GM21360 (cell line): Measurements from ENCODE around the gene SMC5.
"Not testable (repeated sequence)": the region's sequence is repeated elsewhere in the genome, so short reads cannot be mapped to it uniquely, and the experiment has no call there.

Experiments used
- ATAC-seq: cut with Tn5 transposase; IDR thresholded peaks from one replicate; pipeline ENCODE4 v1.9.1; 2021; ENCODE audit warnings: mild to moderate bottlenecking, moderate library complexity; ENCODE audit not compliant: unreplicated experiment

SMC5 gene

DNA sequence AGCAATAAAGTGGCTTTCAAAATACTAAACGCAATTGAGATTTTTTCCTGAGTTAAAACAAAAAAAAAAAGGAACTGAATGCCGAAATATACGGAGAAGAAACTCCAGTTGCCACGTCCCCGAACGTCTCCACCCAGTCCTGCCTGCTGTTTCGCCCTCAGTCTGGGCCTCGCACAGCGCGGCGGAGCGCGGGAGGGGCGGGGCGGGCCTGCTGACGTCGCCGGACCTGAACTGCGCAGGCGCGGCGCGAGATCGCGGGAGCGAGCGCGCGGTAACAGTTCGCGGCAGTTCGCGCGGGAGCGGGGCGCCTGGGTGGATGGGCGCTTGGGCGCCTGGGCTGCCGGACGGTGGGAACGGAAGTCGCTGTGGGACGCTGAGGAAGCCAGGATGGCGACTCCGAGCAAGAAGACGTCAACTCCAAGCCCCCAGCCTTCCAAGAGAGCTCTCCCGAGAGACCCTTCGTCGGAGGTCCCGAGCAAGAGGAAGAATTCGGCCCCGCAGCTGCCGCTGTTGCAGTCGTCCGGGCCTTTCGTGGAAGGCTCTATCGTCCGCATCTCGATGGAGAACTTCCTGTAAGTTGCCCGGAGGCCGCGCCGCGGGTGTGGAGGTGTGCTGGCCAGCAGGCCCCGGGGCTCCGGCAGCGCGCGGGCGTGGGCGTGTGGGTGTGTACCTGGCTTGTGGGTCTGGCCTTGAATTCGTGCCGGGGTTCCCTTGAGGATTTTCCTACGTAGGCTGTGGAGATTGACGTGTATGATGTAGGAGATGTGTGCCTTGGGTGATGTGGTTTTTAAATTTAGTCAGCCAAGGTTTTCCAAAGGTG lies at the start of gene SMC5:
SMC5 (plus strand) TSS at position 287 of the 820 bp plus-strand sequence; CDS start at position 388, 101 bp downstream.
- ATAC-seq, result peak; percentile 77

DNA sequence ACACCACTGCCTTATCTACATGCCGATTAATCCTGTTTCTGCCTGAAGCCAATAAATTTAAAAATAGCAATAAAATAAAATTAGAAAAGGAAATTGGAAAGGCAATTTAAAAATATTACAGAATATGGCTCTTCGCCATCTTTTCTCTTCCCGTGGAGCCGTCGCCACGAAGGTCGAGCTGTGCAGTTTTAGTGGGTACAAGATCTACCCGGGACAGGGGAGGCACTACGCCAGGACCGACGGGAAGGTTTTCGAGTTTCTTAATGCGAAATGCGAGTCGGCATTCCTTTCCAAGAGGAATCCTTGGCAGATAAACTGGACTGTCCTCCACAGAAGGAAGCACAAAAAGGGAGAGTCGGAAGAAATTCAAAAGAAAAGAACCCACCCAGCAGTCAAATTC lies 41.7 kb upstream of the SMC5 start:
- ATAC-seq, result no peak

DNA sequence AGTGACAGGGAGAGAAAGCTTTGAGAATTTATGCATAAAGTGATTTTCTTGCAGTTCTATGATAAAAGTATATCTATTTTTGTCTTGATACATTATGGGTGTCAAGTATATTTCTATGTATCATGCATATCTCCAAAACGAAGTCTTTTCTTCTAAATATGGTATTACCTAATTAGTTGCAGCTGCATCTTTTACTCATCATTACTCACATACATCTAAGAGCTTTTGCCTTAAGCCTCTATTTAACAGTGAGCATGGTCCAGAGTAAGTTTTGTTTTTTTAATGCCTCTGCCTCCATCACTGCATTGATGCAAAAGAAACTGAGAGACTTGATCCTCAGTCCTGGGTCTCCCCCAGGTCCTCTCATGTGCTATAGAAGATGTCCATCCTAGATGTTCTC lies 40.0 kb upstream of the SMC5 start:
- no peak for ATAC-seq

DNA sequence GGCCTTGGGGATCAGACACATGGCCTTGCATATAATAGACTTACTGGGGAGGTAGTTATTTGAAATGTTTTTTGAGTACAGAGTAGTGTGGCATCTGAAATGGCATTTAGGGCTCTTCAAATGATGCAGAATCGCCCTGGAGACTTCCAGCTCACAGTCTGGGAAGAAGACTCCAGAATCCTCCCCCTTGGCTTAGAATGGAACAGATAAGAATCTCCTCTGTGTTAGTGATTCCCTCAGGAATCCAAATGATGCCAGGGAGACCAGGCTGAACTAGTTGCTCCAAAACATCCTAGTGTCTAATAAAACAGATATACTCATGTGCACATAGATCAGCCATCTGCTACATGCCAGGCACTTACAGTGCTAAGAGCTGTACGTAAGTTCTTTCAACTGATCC lies 38.6 kb upstream of the SMC5 start:
- ATAC-seq, result no peak

DNA sequence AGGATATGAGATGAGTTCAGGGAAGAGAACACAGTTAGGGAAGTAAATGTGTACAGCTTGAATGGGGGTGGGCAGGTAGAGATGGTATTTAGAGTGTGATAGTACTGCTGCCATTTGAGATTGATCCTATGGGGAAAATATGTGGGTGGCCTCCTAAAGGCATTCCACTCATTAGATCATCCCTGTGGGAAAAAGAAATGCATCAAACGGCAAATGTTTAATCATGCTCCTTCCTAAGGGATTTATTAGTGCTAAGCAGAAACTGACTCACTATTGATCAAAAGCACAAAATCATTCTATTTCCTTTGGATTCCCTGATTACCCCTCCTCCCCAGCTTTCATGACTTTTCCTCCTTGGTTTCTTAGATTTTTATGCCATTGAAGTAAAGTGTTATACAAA lies 36.4 kb upstream of the SMC5 start:
- no peak for ATAC-seq

DNA sequence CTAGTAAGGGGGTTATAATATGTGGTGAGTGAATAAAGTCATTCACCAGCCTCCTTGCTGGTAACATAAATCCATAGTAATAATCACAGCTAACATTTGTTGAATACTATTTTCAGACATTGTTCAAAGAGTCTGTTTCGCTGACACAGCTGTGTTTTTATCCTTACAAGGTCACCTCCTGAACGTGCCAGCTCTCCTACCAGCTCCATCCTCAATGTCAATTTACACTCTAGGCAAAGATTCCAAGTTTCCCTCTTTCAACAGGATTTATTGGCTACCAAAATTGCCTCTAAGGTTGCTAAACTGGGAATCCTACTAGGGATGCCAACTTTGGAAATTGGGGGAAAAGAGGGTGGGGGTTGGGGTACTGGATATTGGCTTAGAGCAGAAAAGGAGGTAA lies 30.7 kb upstream of the SMC5 start:
- no peak for ATAC-seq

DNA sequence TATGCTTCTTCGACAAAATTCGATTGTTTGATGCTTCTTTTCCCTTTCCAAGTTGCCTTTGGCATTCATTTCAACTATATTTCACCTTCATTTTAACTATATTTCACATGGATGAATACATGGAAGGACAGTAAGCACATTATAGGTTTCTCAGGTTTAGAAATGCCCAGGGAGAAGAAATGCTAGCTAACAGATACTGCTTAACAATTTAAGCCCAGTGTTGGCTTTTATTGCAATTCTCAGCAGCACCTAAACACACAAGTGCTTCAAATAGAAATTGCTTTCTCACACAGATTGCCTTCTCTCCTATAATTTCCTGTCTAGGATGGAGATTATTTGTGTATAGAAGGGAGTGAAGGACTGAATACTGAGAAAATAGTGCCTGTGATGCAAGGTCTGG lies 30.2 kb upstream of the SMC5 start:
- no peak for ATAC-seq

DNA sequence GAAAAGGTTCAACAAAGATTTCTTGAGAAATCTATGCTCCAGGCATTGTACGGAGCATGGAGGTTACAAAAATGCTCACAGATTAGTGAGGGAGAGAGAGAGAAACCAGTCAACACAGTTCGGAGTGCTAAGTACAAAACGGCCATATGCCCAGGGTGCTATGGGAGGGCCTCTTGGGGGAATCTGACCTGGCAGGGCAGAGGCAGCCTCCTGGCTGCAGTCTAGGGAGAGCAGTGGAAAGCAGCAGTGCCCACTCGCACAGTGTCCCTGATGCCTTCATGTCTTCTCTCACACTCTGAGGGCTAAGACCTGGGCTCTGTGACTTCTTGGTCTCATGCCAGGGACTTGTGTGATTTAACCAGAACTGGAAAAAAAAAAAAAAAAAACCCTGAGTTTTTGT lies 29.8 kb upstream of the SMC5 start:
- no peak for ATAC-seq

DNA sequence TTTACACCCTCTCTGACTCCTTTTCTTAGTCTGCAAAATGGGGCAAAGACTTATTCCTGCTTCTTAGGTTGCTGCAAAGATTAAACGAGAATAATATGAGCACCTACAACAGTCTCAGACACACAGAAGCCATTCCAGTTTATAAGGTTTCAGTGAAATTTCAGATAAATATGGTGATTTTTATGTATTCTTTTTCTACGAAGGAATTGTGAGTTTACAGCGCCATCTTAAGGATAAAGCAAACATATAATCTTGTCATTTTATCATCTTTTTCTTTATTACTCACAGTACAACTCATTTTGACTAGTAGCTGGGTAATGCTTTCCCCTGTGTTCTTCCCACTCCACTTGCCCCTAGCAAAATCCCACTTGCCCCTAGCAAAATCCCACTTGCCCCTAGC lies 29.2 kb upstream of the SMC5 start:
- no peak for ATAC-seq

DNA sequence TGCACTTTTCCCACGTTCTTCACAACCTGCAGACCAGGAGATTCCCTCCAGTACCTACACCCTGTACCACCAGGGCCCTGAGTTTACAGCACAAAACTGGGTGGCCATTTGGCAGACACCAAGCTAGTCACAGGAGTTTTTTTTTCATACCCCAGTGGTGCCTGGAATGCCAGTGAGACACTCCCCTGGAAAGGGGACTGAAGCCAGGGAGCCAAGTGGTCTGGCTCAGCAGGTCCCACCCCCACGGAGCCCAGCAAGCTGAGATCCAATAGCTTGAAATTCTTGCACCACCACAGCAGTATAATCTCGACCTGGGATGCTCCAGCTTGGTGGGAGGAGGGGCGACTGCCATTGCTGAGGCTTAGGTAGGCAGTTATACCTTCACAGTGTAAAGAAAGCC lies 26.3 kb upstream of the SMC5 start:
- ATAC-seq, result no peak

DNA sequence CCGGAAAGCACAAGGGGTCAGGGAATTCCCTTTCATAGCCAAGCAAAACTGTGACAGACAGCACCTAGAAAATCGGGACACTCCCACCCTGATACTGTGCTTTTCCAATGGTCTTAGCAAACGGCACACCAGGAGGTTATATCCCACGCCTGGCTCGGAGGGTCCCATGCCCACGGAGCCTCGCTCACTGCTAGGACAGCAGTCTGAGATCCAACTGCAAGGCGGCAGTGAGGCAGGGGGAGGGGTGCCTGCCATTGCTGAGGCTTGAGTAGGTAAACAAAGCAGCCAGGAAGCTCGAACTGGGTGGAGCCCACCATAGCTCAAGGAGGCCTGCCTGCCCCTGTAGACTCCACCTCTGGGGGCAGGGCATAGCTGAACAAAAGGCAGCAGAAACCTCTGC lies 24.6 kb upstream of the SMC5 start:
- ATAC-seq, result not testable (repeated sequence)

DNA sequence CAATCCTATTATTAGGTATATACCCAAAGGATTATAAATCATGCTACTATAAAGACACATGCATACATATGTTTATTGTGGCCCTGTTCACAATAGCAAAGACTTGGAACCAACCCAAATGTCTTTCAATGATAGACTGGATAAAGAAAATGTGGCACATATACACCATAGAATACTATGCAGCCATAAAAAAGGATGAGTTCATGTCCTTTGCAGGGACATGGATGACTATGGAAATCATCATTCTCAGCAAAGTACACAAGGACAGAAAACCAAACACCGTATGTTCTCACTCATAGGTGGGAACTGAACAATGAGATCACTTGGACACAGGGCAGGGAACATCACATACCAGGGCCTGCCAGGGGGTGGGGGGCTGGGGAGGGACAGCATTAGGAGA lies 12.8 kb upstream of the SMC5 start:
- not testable (repeated sequence) for ATAC-seq

DNA sequence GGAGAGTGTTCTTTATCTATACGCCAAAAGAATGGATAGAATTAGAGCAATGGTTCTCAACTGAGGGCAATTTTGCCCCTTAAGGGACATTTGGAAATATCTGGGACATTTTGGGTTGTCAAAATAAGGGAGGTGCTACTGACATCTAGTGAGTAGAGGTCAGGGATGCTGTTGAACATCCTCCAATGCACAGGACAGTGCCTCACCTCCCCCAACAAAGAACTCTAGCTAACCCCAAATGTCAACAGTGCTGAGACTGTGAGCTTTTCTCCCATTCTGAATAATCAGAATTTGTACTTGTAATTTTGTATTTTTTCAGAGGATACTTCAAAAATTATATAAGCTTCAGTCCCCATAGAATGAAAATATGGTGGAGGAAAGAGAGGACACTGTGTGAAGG lies 8.6 kb upstream of the SMC5 start:
- ATAC-seq, result no peak

DNA sequence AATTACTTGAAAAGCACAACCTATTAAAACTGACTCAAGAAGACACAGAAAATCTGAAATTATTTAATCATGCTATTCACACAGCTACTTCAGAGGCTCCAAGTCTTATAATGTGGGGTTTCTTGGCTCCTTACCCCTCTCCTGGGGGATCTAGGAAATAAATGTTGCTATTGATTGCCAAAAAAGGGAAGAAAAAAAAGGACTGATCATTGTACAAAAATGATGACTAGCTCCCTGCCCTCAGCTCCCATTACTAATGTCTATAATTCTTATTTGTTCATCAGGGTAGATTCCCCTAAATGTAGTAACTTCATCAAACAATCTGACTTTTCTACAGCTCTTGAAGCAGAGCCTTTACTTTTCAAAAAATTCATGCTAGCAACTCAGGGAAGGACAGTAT lies 3.3 kb upstream of the SMC5 start:
- no peak for ATAC-seq

DNA sequence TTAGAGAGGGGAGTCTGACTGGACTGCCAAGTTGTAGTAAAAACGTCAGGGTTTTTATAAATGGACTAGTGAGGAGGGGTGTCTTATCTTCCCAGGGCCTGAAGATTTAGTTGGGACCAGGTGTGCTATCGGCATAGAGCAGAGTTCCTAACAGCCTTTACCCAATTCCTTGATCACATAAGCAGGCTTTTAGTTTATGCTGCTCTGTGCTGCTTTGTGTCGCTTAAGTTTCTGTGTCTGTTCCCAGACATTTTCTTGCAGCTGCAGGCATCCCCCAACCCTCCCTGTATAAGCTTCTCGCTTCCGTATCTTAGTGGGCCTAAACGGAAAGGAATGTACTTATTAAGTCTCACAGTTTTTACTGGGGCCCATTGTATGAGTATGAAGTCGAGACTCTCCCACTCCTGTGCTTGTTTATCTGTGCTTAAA lies 2.6 kb upstream of the SMC5 start:
- ATAC-seq, result no peak

DNA sequence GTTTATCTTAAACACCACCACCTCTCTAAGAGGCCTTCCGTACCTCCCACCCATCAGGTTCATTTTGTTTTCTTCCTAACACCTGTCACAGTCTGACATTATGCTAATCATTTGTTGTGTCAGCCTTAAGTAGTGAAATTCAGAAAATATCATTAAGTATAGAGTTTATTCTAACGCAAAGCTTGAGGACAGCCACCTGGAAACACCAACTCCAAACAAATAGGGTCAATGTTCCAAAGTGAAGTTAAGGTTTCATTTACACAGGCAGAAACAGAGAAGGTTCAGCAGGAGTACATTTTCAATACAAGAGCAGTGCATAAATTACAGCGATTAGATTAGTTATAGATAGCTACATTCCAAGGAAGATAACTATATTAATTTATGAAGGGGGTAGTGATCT lies 1.3 kb upstream of the SMC5 start:
- ATAC-seq, result no peak

DNA sequence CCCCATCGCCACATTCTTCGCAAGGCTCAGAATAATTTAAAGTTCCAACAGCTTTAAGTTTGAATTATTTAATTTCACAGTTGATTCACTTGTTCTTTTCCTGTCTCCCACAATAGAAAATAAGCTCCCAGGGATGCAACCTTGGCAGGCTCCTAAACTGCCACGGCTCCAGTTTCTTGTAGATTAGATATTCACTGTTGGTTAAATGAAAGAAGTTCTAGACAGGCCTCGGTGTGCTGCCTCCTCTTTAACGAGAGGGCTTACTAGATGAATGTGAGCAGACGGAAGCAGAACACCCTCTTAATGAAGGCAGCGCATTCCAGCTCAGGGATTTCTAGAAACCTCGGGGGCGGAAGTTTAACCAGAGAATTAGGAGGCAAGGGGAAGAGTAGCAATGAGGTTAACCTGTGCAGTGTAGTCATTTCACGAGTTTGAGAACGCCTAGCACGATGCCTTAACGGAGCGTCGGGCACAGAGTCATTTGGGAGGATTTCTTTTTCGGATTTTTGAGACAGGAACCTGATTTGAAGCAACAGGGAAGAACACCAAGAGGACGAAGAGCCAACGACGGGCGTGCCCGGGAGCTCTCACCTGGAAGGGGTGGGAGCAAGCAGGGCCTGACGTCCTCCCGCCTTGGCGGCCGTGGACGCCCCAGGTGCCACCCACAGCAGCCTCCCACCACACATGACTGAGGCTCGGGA lies 637 bp upstream of the SMC5 start:
- peak; percentile 39 for ATAC-seq

DNA sequence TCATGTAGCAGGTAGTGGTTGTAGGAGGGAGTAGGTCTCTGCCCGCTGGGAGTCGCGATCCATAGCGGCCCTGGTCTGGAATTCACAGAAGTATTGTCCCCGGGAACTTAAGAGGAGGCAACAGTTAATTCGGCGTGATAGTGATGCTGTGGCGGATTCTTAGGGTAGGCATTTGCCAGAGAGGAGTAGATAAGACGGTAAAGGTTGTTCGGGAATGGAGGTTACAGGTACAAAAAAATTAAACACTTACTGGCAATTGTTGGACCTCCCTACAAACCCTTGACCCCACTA lies 679 bp downstream of the SMC5 start:
- ATAC-seq, result no peak

DNA sequence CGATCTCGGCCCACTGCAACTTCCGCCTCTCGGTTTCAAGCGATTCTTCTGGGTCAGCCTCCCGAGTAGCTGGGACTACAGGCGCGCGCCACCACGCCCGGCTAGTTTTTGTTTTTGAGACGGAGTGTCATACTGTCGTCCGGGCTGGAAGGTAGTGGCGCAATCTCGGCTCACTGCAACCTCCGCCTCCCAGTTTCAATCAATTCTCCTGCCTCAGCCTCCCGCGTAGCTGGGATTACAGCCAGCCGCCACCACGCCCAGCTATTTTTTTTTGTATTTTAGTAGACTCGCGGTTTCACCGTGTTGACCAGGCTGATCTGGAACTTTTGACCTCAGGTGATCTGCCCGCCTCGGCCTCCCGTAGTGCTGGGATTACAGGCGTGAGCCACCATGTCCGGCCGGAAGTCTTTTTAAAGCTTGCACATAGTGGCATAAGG lies 1.2 kb downstream of the SMC5 start:
- ATAC-seq, result no peak

DNA sequence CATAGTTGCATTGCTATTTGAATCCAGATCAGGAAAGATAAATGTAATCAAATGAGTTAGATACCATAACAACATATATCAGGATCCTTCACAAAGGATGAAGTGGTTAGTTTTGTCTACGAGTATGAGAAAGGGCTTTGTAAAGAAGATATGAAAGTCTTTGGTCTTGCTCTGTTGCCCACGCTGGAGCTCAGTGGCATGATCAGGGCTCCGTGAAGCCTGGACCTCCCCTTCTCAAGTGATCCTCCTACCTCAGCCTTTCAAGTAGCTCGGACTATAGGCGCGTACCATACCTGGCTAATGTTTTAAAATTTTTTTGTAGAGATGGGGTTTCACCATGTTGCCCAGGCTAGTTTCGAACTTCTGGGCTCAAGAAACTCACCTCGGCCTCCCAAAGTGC lies 1.8 kb downstream of the SMC5 start:
- ATAC-seq, result no peak

DNA sequence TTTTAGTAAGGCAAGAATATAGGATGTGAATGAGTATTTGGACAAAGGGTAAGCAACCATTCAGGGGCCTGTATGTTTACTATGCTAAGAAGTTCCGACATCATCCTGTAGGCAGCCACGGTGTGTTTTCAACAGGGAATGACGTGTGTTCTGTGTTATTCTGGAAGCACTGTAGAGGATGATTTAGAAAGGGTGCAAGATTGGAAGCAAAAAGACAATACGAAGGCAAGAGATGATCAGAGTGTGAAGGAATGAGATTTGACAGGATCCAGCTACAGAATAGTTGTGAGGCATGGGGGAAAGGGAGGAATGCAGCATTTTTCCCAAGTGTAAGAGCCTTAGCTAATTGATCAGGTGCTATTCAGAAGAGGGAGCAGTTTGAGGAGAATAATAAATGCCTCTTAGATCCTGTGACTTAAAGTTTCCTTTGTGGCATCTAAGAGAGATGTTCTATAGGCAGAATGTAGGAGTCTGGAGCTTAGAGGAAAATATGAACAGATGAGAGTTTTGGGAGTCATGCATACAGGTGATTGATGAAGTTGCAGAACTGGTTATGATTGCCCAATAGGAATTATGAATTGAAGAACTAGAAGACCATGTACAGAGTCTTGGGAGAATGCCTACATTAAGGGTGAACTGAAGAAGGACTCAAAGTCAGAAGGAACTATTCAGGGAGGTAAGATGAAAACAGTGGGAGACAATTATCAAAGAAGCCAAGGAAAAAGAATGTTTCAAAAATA lies 2.5 kb downstream of the SMC5 start:
- no peak for ATAC-seq

DNA sequence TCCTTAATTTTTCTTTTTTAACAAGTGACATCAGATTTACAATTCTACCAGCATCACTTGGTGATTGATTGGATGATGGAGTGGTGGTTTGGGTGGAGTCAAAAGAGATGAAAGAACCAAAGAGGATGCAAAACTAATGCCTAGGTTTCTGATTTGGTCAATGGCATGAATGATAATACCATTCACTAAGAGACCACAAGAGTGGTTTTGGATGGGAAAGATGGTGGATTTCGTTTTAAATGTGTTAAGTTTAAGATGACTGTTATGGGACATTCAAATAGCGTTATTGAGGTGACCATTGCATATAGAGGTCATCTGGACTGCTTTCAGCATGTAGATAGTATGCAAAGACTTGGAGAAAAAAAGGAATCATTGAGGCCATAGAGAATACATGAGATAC lies 3.6 kb downstream of the SMC5 start:
- no peak for ATAC-seq
